Measurements from ENCODE around the gene NUTM2D. TPM values are rescaled to one million over a fixed set of nuclear protein-coding genes. Genes with fewer than 3 reads are reported as not detected.
A peak's percentile ranks its signal among the peaks of the same experiment; 100 is the strongest.
"Not testable (repeated sequence)": the region's sequence is repeated elsewhere in the genome, so short reads cannot be mapped to it uniquely, and the experiment has no call there.

The NUTM2D gene
- total RNA-seq, 1 donor from 2014 or later: 2.2 TPM

GRCh38 chr10:87341546-87342142 is 15.9 kb upstream of the NUTM2D start:
- Mint-ChIP-seq H3K4me1 (ENCODE audit: low read depth) (peaks cover 21% of the 10 kb centered on the region), H3K36me3 (ENCODE audit: low read depth) (peaks cover 18% of the 10 kb centered on the region), H3K4me3 (peak overlapping the region; percentile 98), H3K27ac (peak overlapping the region; percentile 81)
- not testable (repeated sequence) for DNase-seq (ENCODE audit: low spot score); H3K9me3 Mint-ChIP-seq; H3K27me3 Mint-ChIP-seq (ENCODE audit: insufficient read depth)
- intact Hi-C loops (cut with micrococcal nuclease): loop anchor here (5.0 kb wide), 2 partner anchors 139 to 249 kb away; partner anchors contain the start of gene GLUD1

GRCh38 chr10:87342249-87342710 is 15.3 kb upstream of the NUTM2D start:
- peak overlapping the region; percentile 87 for H3K4me3 Mint-ChIP-seq
- H3K4me1 Mint-ChIP-seq (ENCODE audit: low read depth): peaks cover 21% of the 10 kb centered on the region
- H3K27ac Mint-ChIP-seq: peak overlapping the region; percentile 90
- intact Hi-C loops (cut with micrococcal nuclease): loop anchor here (5.0 kb wide), 2 partner anchors 140 to 250 kb away; partner anchors contain the start of gene GLUD1
- peak; percentile 76 for DNase-seq (ENCODE audit: low spot score)
- H3K27me3 Mint-ChIP-seq (ENCODE audit: insufficient read depth); H3K9me3 Mint-ChIP-seq: not testable (repeated sequence)
- peaks cover 18% of the 10 kb centered on the region for H3K36me3 Mint-ChIP-seq (ENCODE audit: low read depth)

GRCh38 chr10:87342711-87343258 is 14.8 kb upstream of the NUTM2D start:
- intact Hi-C loops (cut with micrococcal nuclease): loop anchor here (5.0 kb wide), 2 partner anchors 140 to 250 kb away; partner anchors contain the start of gene GLUD1
- not testable (repeated sequence) for H3K27me3 Mint-ChIP-seq (ENCODE audit: insufficient read depth); H3K9me3 Mint-ChIP-seq
- peaks cover 21% of the 10 kb centered on the region for H3K4me1 Mint-ChIP-seq (ENCODE audit: low read depth)
- DNase-seq (ENCODE audit: low spot score): peak; percentile 75
- peaks cover 13% of the 10 kb centered on the region for H3K36me3 Mint-ChIP-seq (ENCODE audit: low read depth)
- H3K27ac Mint-ChIP-seq: peak overlapping the region; percentile 90
- H3K4me3 Mint-ChIP-seq: peak overlapping the region; percentile 87

- H3K27me3 Mint-ChIP-seq (ENCODE audit: insufficient read depth); H3K4me1 Mint-ChIP-seq (ENCODE audit: low read depth); H3K9me3 Mint-ChIP-seq; H3K36me3 Mint-ChIP-seq (ENCODE audit: low read depth); H3K27ac Mint-ChIP-seq; intact Hi-C loops (cut with micrococcal nuclease); DNase-seq (ENCODE audit: low spot score); H3K4me3 Mint-ChIP-seq: not testable (repeated sequence)
Observed at GRCh38 chr10:87345743-87346142, 11.8 kb upstream of the NUTM2D start.

- H3K4me1 Mint-ChIP-seq (ENCODE audit: low read depth): not testable (repeated sequence)
Observed at GRCh38 chr10:87350161-87350560, 7.4 kb upstream of the NUTM2D start.

GRCh38 chr10:87352825-87353224 is 4.7 kb upstream of the NUTM2D start:
- H3K4me3 Mint-ChIP-seq; intact Hi-C loops (cut with micrococcal nuclease); H3K27ac Mint-ChIP-seq; H3K4me1 Mint-ChIP-seq (ENCODE audit: low read depth); H3K27me3 Mint-ChIP-seq (ENCODE audit: insufficient read depth); H3K36me3 Mint-ChIP-seq (ENCODE audit: low read depth); H3K9me3 Mint-ChIP-seq; DNase-seq (ENCODE audit: low spot score): not testable (repeated sequence)

More at GRCh38 chr10:87350161-87350560, 7.4 kb upstream of the NUTM2D start:
- DNase-seq (ENCODE audit: low spot score); H3K27ac Mint-ChIP-seq; intact Hi-C loops (cut with micrococcal nuclease); H3K36me3 Mint-ChIP-seq (ENCODE audit: low read depth); H3K4me3 Mint-ChIP-seq; H3K27me3 Mint-ChIP-seq (ENCODE audit: insufficient read depth); H3K9me3 Mint-ChIP-seq: not testable (repeated sequence)

GRCh38 chr10:87355110-87355509 is 2.4 kb upstream of the NUTM2D start:
- H3K36me3 Mint-ChIP-seq (ENCODE audit: low read depth); H3K27ac Mint-ChIP-seq; H3K4me3 Mint-ChIP-seq; H3K9me3 Mint-ChIP-seq; DNase-seq (ENCODE audit: low spot score); intact Hi-C loops (cut with micrococcal nuclease); H3K4me1 Mint-ChIP-seq (ENCODE audit: low read depth); H3K27me3 Mint-ChIP-seq (ENCODE audit: insufficient read depth): not testable (repeated sequence)

GRCh38 chr10:87358159-87358558 is 615 bp downstream of the NUTM2D start:
- intact Hi-C loops (cut with micrococcal nuclease); H3K27ac Mint-ChIP-seq; H3K27me3 Mint-ChIP-seq (ENCODE audit: insufficient read depth); H3K4me1 Mint-ChIP-seq (ENCODE audit: low read depth); H3K9me3 Mint-ChIP-seq; H3K4me3 Mint-ChIP-seq; H3K36me3 Mint-ChIP-seq (ENCODE audit: low read depth); DNase-seq (ENCODE audit: low spot score): not testable (repeated sequence)

- H3K27ac Mint-ChIP-seq; H3K36me3 Mint-ChIP-seq (ENCODE audit: low read depth); H3K27me3 Mint-ChIP-seq (ENCODE audit: insufficient read depth); DNase-seq (ENCODE audit: low spot score); H3K9me3 Mint-ChIP-seq; H3K4me3 Mint-ChIP-seq; H3K4me1 Mint-ChIP-seq (ENCODE audit: low read depth); intact Hi-C loops (cut with micrococcal nuclease): not testable (repeated sequence)
Observed at GRCh38 chr10:87369514-87370112, 12.1 kb downstream of the NUTM2D start.

GRCh38 chr10:87374091-87374490 is 16.5 kb downstream of the NUTM2D start:
- DNase-seq (ENCODE audit: low spot score); H3K9me3 Mint-ChIP-seq; H3K36me3 Mint-ChIP-seq (ENCODE audit: low read depth); H3K4me1 Mint-ChIP-seq (ENCODE audit: low read depth); H3K27ac Mint-ChIP-seq; H3K27me3 Mint-ChIP-seq (ENCODE audit: insufficient read depth); intact Hi-C loops (cut with micrococcal nuclease); H3K4me3 Mint-ChIP-seq: not testable (repeated sequence)

GRCh38 chr10:87379115-87379514 is 21.6 kb downstream of the NUTM2D start:
- H3K9me3 Mint-ChIP-seq; H3K36me3 Mint-ChIP-seq (ENCODE audit: low read depth); H3K27ac Mint-ChIP-seq; H3K4me1 Mint-ChIP-seq (ENCODE audit: low read depth); H3K27me3 Mint-ChIP-seq (ENCODE audit: insufficient read depth); DNase-seq (ENCODE audit: low spot score); intact Hi-C loops (cut with micrococcal nuclease); H3K4me3 Mint-ChIP-seq: not testable (repeated sequence)

- H3K4me1 Mint-ChIP-seq (ENCODE audit: low read depth); H3K27ac Mint-ChIP-seq; H3K27me3 Mint-ChIP-seq (ENCODE audit: insufficient read depth); H3K9me3 Mint-ChIP-seq; H3K4me3 Mint-ChIP-seq; intact Hi-C loops (cut with micrococcal nuclease); DNase-seq (ENCODE audit: low spot score); H3K36me3 Mint-ChIP-seq (ENCODE audit: low read depth): not testable (repeated sequence)
Observed at GRCh38 chr10:87383149-87383857, 25.8 kb downstream of the NUTM2D start.

- H3K36me3 Mint-ChIP-seq (ENCODE audit: low read depth); H3K4me1 Mint-ChIP-seq (ENCODE audit: low read depth); intact Hi-C loops (cut with micrococcal nuclease); H3K27ac Mint-ChIP-seq; DNase-seq (ENCODE audit: low spot score); H3K27me3 Mint-ChIP-seq (ENCODE audit: insufficient read depth); H3K9me3 Mint-ChIP-seq; H3K4me3 Mint-ChIP-seq: not testable (repeated sequence)
Observed at GRCh38 chr10:87384283-87384682, 26.7 kb downstream of the NUTM2D start.

Data from activated T-helper 1 cell treated with anti-CD3 and anti-CD28 coated beads, Interleukin-12 subunit alpha, Interleukin-12 subunit beta, Interleukin-2, Interleukin-4 antibody, amounts not matched to agents 30 ng/mL and 10 ng/mL and 1 ng/mL, durations not matched to agents 14 hours and 24 hours and 36 hours (primary cell).